Mucosa of stomach (tissue), 1 donor: ENCODE measurements around the gene PPARD.
"Not testable (repeated sequence)": the region's sequence is repeated elsewhere in the genome, so short reads cannot be mapped to it uniquely, and the experiment has no call there.

Experiments used
- H3K27me3 ChIP-seq: one replicate; pipeline ENCODE4 v1.7.0; 2013; ENCODE audit warnings: mild to moderate bottlenecking, low read length; ENCODE audit not compliant: control insufficient read depth, insufficient read depth
- H3K36me3 ChIP-seq: one replicate; pipeline ENCODE4 v1.7.0; 2013; ENCODE audit warnings: low read length; ENCODE audit not compliant: control insufficient read depth, insufficient read depth
- H3K4me1 ChIP-seq: one replicate; pipeline ENCODE4 v1.7.0; 2013; ENCODE audit warnings: mild to moderate bottlenecking, low read length; ENCODE audit not compliant: control insufficient read depth, insufficient read depth
- H3K4me3 ChIP-seq: one replicate; pipeline ENCODE4 v1.7.0; 2013; ENCODE audit warnings: low read length
- H3K9ac ChIP-seq: one replicate; pipeline ENCODE4 v1.7.0; 2013; ENCODE audit warnings: mild to moderate bottlenecking, low read length, moderate library complexity
- H3K9me3 ChIP-seq: one replicate; pipeline ENCODE4 v1.7.0; 2013; ENCODE audit warnings: mild to moderate bottlenecking, low read length, moderate library complexity; ENCODE audit not compliant: control insufficient read depth
- donor health status: Pancreatic carcinoma.

Gene PPARD

GRCh38 chr6:35318196-35319171 is 23.9 kb upstream of the PPARD start:
- H3K4me3 ChIP-seq, result peak overlapping the region; percentile 75
- peaks cover 6% of the 10 kb centered on the region for H3K4me1 ChIP-seq
- peak overlapping the region; percentile 65 for H3K9ac ChIP-seq
- H3K27me3 ChIP-seq, result no peaks in the 10 kb centered on the region
- H3K9me3 ChIP-seq, result no peaks in the 10 kb centered on the region
- peaks cover 4% of the 10 kb centered on the region for H3K36me3 ChIP-seq

DNA sequence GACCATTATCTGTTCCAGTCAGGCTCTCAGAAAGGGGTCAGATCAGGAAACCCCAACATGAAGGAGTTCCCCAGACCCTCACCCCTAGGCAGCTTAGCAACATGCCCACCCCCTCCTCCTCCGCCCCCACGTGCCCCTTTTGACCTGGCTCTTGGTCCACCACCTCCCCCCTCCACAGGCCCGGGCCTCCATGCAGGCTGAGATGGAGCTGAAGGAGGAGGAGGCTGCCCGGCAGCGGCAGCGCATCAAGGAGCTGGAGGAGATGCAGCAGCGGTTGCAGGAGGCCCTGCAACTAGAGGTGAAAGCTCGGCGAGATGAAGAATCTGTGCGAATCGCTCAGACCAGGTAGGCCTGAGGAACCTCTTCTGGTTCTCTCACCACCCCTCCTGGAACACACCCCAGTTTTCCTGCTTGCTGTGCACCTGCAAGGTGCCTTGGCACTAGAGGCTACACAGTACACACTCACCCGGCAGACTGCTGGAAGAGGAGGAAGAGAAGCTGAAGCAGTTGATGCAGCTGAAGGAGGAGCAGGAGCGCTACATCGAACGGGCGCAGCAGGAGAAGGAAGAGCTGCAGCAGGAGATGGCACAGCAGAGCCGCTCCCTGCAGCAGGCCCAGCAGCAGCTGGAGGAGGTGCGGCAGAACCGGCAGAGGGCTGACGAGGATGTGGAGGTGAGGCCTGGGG is 22.9 kb upstream of the PPARD start:
- H3K27me3 ChIP-seq, result no peaks in the 10 kb centered on the region
- H3K4me3 ChIP-seq, result no peak overlapping the region
- peaks cover 4% of the 10 kb centered on the region for H3K36me3 ChIP-seq
- H3K9me3 ChIP-seq, result no peaks in the 10 kb centered on the region
- H3K9ac ChIP-seq, result no peak overlapping the region
- peaks cover 6% of the 10 kb centered on the region for H3K4me1 ChIP-seq

- H3K36me3 ChIP-seq, result peaks cover 4% of the 10 kb centered on the region
- H3K9ac ChIP-seq, result no peak overlapping the region
Measured at GRCh38 chr6:35320031-35320410, 22.3 kb upstream of the PPARD start.

GRCh38 chr6:35321091-35321490 is 21.3 kb upstream of the PPARD start:
- no peak overlapping the region for H3K9ac ChIP-seq
- no peaks in the 10 kb centered on the region for H3K27me3 ChIP-seq
- H3K4me3 ChIP-seq, result no peak overlapping the region
- peaks cover 6% of the 10 kb centered on the region for H3K4me1 ChIP-seq
- H3K9me3 ChIP-seq, result no peaks in the 10 kb centered on the region
- H3K36me3 ChIP-seq, result peaks cover 4% of the 10 kb centered on the region

More at GRCh38 chr6:35320031-35320410, 22.3 kb upstream of the PPARD start:
- Histone ChIP-seq H3K9me3 (no peaks in the 10 kb centered on the region), H3K27me3 (no peaks in the 10 kb centered on the region), H3K4me1 (peaks cover 6% of the 10 kb centered on the region), H3K4me3 (no peak overlapping the region)

GRCh38 chr6:35327349-35328027 is 14.9 kb upstream of the PPARD start:
- Histone ChIP-seq H3K27me3 (no peaks in the 10 kb centered on the region), H3K36me3 (no peaks in the 10 kb centered on the region), H3K4me3 (no peak overlapping the region), H3K4me1 (peaks cover 6% of the 10 kb centered on the region), H3K9me3 (peaks cover 5% of the 10 kb centered on the region), H3K9ac (no peak overlapping the region)

DNA sequence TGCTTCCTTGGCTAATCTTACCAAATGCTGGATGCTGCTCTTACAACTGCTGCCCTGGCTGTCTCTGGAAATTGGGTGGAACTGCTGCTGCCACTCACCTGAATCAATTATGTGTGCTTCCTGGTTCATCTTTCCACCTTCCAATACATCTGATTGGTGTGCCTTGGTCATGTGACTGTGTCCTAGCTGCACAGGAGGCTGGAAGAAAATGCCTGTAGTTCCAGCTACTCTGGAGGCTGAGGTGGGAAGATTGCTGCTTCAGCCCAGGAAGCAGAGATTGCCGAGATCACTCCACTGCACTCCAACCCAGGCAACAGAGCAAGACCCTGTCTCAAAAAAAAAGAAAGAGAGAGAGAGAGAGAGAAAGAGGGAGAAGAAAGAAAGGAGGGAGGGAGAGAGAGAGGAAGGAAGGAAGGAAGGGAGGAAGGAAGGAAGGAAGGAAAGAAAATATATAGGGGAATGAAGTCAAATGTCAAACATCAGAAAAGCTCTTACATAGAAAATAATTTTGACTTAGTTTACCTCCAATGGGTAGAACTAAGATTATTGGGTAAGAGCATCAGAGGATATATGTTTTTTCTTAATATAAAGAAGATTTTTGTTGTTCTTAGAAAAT is 14.1 kb upstream of the PPARD start:
- H3K4me1 ChIP-seq, result peaks cover 8% of the 10 kb centered on the region
- peaks cover 5% of the 10 kb centered on the region for H3K9me3 ChIP-seq
- no peak overlapping the region for H3K9ac ChIP-seq
- no peak overlapping the region for H3K4me3 ChIP-seq
- no peaks in the 10 kb centered on the region for H3K36me3 ChIP-seq
- no peaks in the 10 kb centered on the region for H3K27me3 ChIP-seq

DNA sequence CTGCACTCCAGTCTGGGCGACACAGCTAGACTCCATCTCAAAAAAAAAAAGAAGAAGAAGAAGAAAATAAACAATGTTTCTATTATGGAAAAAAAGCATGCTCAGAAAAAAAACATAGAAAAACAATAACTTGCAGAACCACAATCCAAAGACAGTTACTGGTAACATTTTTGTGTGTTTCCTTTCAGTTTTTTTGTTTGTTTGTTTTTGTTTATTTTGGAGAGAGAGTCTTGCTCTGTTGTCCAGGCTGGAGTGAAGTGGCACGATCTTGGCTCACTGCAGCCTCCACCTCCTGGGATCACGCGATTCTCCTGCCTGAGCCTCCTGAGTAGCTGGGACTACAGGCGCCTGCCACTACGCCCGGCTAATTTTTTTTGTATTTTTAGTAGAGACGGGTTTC is 13.4 kb upstream of the PPARD start:
- not testable (repeated sequence) for H3K4me1 ChIP-seq, H3K4me3 ChIP-seq, H3K36me3 ChIP-seq, H3K9ac ChIP-seq, H3K9me3 ChIP-seq, H3K27me3 ChIP-seq

DNA sequence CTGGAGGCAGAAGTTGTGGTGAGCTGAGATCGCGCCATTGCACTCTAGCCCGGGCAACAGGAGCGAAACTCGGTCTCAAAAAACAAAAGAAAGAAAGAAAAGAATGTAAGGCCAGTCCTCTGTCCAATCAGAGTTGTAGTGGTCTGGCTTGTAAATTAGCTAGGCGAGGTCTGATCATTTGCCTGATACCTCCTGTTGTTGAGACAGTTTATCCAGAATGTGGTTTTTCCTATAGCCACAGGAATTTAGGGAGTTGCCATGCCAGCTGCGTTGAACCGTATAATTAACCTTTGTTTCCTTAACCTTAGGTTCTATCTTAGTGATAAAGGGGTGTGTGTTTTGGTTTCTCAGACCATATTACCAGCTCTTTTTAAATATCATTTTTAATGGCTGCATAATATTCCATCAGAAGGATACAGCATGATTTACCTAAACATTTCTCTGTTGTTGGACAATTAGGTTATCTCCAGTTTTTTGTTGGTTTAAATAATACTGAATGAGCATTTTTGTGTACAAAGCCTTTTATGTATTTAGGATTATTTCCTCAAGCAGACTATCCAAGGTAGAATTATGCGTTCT is 11.7 kb upstream of the PPARD start:
- H3K4me1 ChIP-seq, result peaks cover 8% of the 10 kb centered on the region
- no peaks in the 10 kb centered on the region for H3K27me3 ChIP-seq
- no peak overlapping the region for H3K4me3 ChIP-seq
- peaks cover 5% of the 10 kb centered on the region for H3K9me3 ChIP-seq
- no peak overlapping the region for H3K9ac ChIP-seq
- no peaks in the 10 kb centered on the region for H3K36me3 ChIP-seq

DNA sequence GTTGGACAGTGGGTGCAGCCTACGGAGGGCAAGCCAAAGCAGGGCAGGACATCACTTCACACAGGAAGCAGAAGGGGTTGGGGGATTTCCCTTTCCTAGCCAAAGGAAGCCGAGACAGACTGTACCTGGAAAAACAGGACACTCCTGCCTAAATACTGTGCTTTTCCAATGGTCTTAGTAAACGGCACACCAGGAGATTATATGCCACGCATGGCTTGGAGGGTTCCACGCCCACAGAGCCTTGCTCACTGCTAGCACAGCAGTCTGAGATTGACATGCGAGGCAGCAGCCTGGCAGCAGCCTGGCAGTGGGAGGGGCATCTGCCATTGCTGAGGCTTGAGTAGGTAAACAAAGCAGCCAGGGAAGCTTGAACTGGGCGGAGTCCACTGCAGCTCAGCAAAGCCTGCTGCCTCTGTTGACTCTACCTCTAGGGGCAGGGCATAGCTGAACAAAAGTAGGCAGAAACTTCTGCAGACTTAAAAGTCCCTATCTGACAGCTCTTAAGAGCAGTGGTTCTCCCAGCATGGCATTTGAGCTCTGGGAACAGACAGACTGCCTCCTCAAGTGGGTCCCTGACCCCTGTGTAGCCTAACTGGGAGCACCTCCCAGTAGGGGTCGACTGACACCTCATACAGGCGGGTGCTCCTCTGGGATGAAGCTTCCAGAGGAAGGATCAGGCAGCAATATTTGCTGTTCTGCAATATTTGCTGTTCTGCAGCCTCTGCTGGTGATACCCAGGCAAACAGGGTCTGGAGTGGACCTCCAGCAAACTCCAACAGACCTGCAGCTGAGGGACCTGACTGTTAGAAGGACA is 10.1 kb upstream of the PPARD start:
- H3K36me3 ChIP-seq, H3K9me3 ChIP-seq, H3K9ac ChIP-seq, H3K4me3 ChIP-seq, H3K27me3 ChIP-seq, H3K4me1 ChIP-seq: not testable (repeated sequence)

DNA sequence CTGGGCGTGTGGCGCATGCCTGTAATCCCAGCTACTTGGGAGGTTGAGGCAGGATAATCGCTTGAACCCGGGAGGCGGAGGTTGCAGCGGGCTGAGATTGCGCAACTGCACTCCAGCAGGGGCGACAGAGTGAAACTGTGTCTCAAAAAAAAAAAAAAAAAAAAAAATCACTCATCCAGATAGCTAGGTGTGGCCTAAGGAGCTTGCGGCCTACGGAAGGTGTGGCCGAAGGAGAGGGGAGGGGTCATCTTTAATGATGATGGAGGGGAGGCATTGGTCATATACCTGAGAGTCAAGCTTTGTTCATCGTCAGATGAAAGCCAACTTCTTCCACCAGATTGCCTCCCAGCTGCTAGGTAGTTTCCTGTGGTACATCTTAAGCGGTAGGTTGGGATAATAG is 801 bp upstream of the PPARD start:
- Histone ChIP-seq H3K9me3 (no peaks in the 10 kb centered on the region), H3K36me3 (peaks cover 5% of the 10 kb centered on the region), H3K4me1 (peaks cover 11% of the 10 kb centered on the region), H3K27me3 (no peaks in the 10 kb centered on the region), H3K9ac (no peak overlapping the region), H3K4me3 (no peak overlapping the region)
